Measurements from ENCODE around the gene MARVELD2.
"Not testable (repeated sequence)": the region's sequence is repeated elsewhere in the genome, so short reads cannot be mapped to it uniquely, and the experiment has no call there.

MARVELD2 gene

GRCh38 chr5:69451941-69452647, 37.2 kb downstream of the MARVELD2 start:
- TF ChIP-seq, protein P1, sequence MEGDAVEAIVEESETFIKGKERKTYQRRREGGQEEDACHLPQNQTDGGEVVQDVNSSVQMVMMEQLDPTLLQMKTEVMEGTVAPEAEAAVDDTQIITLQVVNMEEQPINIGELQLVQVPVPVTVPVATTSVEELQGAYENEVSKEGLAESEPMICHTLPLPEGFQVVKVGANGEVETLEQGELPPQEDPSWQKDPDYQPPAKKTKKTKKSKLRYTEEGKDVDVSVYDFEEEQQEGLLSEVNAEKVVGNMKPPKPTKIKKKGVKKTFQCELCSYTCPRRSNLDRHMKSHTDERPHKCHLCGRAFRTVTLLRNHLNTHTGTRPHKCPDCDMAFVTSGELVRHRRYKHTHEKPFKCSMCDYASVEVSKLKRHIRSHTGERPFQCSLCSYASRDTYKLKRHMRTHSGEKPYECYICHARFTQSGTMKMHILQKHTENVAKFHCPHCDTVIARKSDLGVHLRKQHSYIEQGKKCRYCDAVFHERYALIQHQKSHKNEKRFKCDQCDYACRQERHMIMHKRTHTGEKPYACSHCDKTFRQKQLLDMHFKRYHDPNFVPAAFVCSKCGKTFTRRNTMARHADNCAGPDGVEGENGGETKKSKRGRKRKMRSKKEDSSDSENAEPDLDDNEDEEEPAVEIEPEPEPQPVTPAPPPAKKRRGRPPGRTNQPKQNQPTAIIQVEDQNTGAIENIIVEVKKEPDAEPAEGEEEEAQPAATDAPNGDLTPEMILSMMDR (IDR thresholded peaks at IDR 0.05; ENCODE audit: insufficient read depth, missing control alignments) = no peak
- no peak for FAIRE-seq
- DNase-seq (ENCODE audit: insufficient read length, low spot score) = no peak

- FAIRE-seq = not testable (repeated sequence)
These were observed 38.6 kb downstream of the MARVELD2 start for GRCh38 chr5:69453487-69453886.

GRCh38 chr5:69454460-69455249, 39.7 kb downstream of the MARVELD2 start:
- DNase-seq (ENCODE audit: insufficient read length, low spot score) (no peak), FAIRE-seq (no peak)
- TF ChIP-seq, protein P1 (IDR thresholded peaks at IDR 0.05; ENCODE audit: insufficient read depth, missing control alignments) = no peak

More at GRCh38 chr5:69453487-69453886, 38.6 kb downstream of the MARVELD2 start:
- DNase-seq (ENCODE audit: insufficient read length, low spot score) = not testable (repeated sequence)

DNA sequence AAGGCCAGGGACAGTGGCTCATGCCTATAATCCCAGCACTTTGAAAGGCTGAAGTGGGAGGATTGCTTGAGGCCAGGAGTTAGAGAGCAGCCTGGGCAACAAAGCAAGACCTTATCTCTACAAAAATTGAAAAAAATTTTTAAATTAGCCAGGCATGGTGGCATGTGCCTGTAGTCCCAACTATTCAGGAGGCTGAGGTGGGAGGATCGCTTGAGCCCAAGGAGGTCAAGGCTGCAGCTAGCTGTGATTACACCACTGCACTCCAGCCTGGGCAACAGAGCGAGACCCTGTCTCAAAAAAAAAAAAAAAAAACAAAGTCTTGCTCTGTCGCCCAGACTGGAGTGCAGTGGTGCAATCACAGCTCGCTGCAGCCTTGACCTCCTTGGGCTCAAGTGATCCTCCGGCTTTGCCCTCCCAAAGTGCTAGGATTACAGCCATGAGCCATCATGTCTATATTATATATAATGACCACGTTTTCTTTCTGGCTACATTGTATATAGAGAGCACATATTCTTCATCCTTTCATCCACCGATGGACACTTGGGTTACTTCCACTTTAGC, 40.6 kb downstream of the MARVELD2 start:
- DNase-seq (ENCODE audit: insufficient read length, low spot score); FAIRE-seq: not testable (repeated sequence)

GRCh38 chr5:69462170-69462569, 47.3 kb downstream of the MARVELD2 start:
- no peak for FAIRE-seq
- TF ChIP-seq, protein P1 (IDR thresholded peaks at IDR 0.05; ENCODE audit: insufficient read depth, missing control alignments) = no peak
- no peak for DNase-seq (ENCODE audit: insufficient read length, low spot score)

DNA sequence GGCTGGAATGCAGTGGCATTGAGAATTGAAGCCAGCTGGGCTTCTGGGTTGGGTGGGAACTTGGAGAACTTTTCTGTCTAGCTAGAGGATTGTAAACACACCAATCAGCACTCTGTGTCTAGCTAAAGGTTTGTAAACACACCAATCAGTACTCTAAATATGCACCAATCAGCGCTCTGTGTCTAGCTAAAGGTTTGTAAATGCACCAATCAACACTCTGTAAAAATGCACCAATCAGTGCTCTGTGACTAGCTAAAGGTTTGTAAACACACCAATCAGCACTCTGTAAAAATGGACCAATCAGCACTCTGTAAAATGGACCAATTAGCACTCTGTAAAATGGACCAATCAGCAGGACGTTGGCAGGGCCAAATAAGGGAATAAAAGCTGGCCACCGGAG, 51.5 kb downstream of the MARVELD2 start:
- not testable (repeated sequence) for FAIRE-seq; DNase-seq (ENCODE audit: insufficient read length, low spot score)

DNA sequence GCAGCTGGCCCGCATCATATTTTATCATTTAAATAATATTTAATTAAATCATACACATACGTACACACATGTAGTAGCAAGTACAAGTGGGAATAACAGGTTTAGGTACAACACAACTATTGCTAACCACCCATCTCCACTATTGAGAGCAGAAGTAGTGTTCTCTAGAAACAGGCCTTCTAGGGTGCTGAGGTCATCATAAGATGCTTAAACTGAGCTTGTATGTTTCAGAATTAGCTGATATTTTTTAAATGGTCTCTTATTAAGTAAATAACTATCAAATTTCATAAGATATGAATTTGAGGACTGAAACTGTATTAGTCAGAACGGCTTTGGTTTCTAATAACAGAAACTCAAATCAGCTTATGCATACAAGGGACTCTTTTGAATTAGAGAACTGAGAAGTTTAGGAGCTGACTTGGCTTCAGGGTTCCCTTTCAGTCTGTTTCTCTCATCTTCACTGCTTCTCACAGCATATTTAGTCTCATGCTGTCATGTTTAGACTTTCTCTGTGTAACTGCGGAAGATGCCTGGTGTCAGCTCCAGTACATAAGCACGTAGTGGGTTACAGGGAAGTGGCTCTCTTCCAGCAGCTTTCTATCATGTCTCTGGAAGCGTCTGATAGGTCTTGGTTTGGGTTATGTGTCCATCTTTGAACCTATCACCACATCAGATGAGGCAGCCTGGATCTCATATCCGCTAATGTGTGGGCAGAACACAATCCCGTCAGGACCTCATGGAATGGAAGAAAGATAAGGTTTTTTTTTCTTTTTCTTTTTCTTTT, 52.7 kb downstream of the MARVELD2 start:
- DNase-seq (ENCODE audit: insufficient read length, low spot score) (no peak), FAIRE-seq (no peak)
- TF ChIP-seq, protein P1 (IDR thresholded peaks at IDR 0.05; ENCODE audit: insufficient read depth, missing control alignments) = no peak

- DNase-seq (ENCODE audit: insufficient read length, low spot score) = no peak
- TF ChIP-seq, protein P1 (IDR thresholded peaks at IDR 0.05; ENCODE audit: insufficient read depth, missing control alignments) = no peak
- no peak for FAIRE-seq
These were observed 53.7 kb downstream of the MARVELD2 start for GRCh38 chr5:69468631-69469030.

GRCh38 chr5:69471516-69471915, 56.6 kb downstream of the MARVELD2 start:
- DNase-seq (ENCODE audit: insufficient read length, low spot score); FAIRE-seq: not testable (repeated sequence)

GRCh38 chr5:69472535-69473143, 57.7 kb downstream of the MARVELD2 start:
- DNase-seq (ENCODE audit: insufficient read length, low spot score); FAIRE-seq: not testable (repeated sequence)

Measured in D721Med (cell line).